Muscle layer of duodenum (tissue), 2 donors: Measurements from ENCODE around the gene C10orf90.

Experiments used
- H3K27ac ChIP-seq: one replicate; pipeline ENCODE4 v1.7.0; 2013; ENCODE audit warnings: mild to moderate bottlenecking, low read length
- H3K27me3 ChIP-seq: one replicate; pipeline ENCODE4 v1.7.0; 2013; ENCODE audit warnings: low read depth, mild to moderate bottlenecking, control low read depth, low read length
- H3K36me3 ChIP-seq, 2 donors: one replicate each; pipeline ENCODE4 v1.7.0; 2013; ENCODE audit warnings: low read length in 2 of 2, control low read depth in 1 of 2, mild to moderate bottlenecking in 1 of 2; ENCODE audit not compliant: insufficient read depth in 2 of 2, control insufficient read depth in 1 of 2
- H3K4me1 ChIP-seq, 2 donors: one replicate each; pipeline ENCODE4 v1.7.0; 2013; ENCODE audit warnings: low read length in 2 of 2, mild to moderate bottlenecking in 2 of 2, control low read depth in 1 of 2, moderate library complexity in 1 of 2; ENCODE audit not compliant: insufficient read depth in 2 of 2, control insufficient read depth in 1 of 2
- H3K4me3 ChIP-seq, 2 donors: one replicate each; pipeline ENCODE4 v1.7.0; 2013; ENCODE audit warnings: low read length in 2 of 2, low read depth in 1 of 2, mild to moderate bottlenecking in 1 of 2
- H3K9me3 ChIP-seq, 2 donors: one replicate each; pipeline ENCODE4 v1.7.0; 2013; ENCODE audit warnings: low read length in 2 of 2, control low read depth in 1 of 2, mild to moderate bottlenecking in 1 of 2; ENCODE audit not compliant: control insufficient read depth in 1 of 2
- donor health status: healthy.

Gene C10orf90

GRCh38 chr10:126671402-126671975 is 996 bp upstream of the C10orf90 start:
- H3K27me3 ChIP-seq, result no peaks in the 10 kb centered on the region
- no peak overlapping the region for H3K4me3 ChIP-seq
- no peaks in the 10 kb centered on the region for H3K9me3 ChIP-seq

GRCh38 chr10:126670895-126671261 is 385 bp upstream of the C10orf90 start:
- Histone ChIP-seq H3K4me3 (no peak overlapping the region), H3K4me1 (no peaks in the 10 kb centered on the region)

More at GRCh38 chr10:126671402-126671975, 996 bp upstream of the C10orf90 start:
- Histone ChIP-seq H3K27ac (no peak overlapping the region), H3K4me1 (no peaks in the 10 kb centered on the region), H3K36me3 (no peaks in the 10 kb centered on the region)

GRCh38 chr10:126669168-126669567 is 1.3 kb downstream of the C10orf90 start:
- Histone ChIP-seq H3K27me3 (no peaks in the 10 kb centered on the region), H3K4me3 (no peak overlapping the region), H3K36me3 (no peaks in the 10 kb centered on the region), H3K4me1 (no peaks in the 10 kb centered on the region), H3K27ac (no peak overlapping the region), H3K9me3 (no peaks in the 10 kb centered on the region)

More at GRCh38 chr10:126670895-126671261, 385 bp upstream of the C10orf90 start:
- H3K36me3 ChIP-seq, result no peaks in the 10 kb centered on the region
- H3K9me3 ChIP-seq, result no peaks in the 10 kb centered on the region
- no peak overlapping the region for H3K27ac ChIP-seq
- H3K27me3 ChIP-seq, result no peaks in the 10 kb centered on the region

- no peaks in the 10 kb centered on the region for H3K4me1 ChIP-seq
- no peak overlapping the region for H3K4me3 ChIP-seq
- no peaks in the 10 kb centered on the region for H3K27me3 ChIP-seq
- no peaks in the 10 kb centered on the region for H3K9me3 ChIP-seq
- no peak overlapping the region for H3K27ac ChIP-seq
- H3K36me3 ChIP-seq, result no peaks in the 10 kb centered on the region
Observed at GRCh38 chr10:126668505-126668904, 2.0 kb downstream of the C10orf90 start.

- Histone ChIP-seq H3K9me3 (no peaks in the 10 kb centered on the region), H3K4me3 (no peak overlapping the region), H3K27ac (no peak overlapping the region), H3K36me3 (no peaks in the 10 kb centered on the region), H3K27me3 (no peaks in the 10 kb centered on the region), H3K4me1 (no peaks in the 10 kb centered on the region)
Observed at GRCh38 chr10:126667568-126667967, 2.9 kb downstream of the C10orf90 start.

- H3K9me3 ChIP-seq, result no peaks in the 10 kb centered on the region
- H3K27me3 ChIP-seq, result no peaks in the 10 kb centered on the region
- no peaks in the 10 kb centered on the region for H3K36me3 ChIP-seq
- no peak overlapping the region for H3K4me3 ChIP-seq
- no peaks in the 10 kb centered on the region for H3K4me1 ChIP-seq
- no peak overlapping the region for H3K27ac ChIP-seq
Observed at GRCh38 chr10:126665207-126665606, 5.3 kb downstream of the C10orf90 start.

GRCh38 chr10:126663880-126664279 is 6.6 kb downstream of the C10orf90 start:
- Histone ChIP-seq H3K4me3 (no peak overlapping the region), H3K27ac (peak overlapping the region; percentile 58), H3K27me3 (no peaks in the 10 kb centered on the region), H3K9me3 (no peaks in the 10 kb centered on the region), H3K4me1 (no peaks in the 10 kb centered on the region), H3K36me3 (no peaks in the 10 kb centered on the region)

GRCh38 chr10:126663328-126663727 is 7.2 kb downstream of the C10orf90 start:
- Histone ChIP-seq H3K27ac (peak overlapping the region; percentile 60), H3K27me3 (no peaks in the 10 kb centered on the region), H3K4me3 (no peak overlapping the region), H3K9me3 (no peaks in the 10 kb centered on the region), H3K4me1 (no peaks in the 10 kb centered on the region), H3K36me3 (no peaks in the 10 kb centered on the region)

- Histone ChIP-seq H3K4me1 (no peaks in the 10 kb centered on the region), H3K27me3 (no peaks in the 10 kb centered on the region), H3K9me3 (no peaks in the 10 kb centered on the region), H3K36me3 (no peaks in the 10 kb centered on the region), H3K4me3 (no peak overlapping the region), H3K27ac (no peak overlapping the region)
Observed at GRCh38 chr10:126661841-126662515, 8.5 kb downstream of the C10orf90 start.

GRCh38 chr10:126661356-126661755 is 9.1 kb downstream of the C10orf90 start:
- Histone ChIP-seq H3K9me3 (no peaks in the 10 kb centered on the region), H3K36me3 (no peaks in the 10 kb centered on the region), H3K4me1 (no peaks in the 10 kb centered on the region), H3K4me3 (no peak overlapping the region), H3K27ac (no peak overlapping the region), H3K27me3 (no peaks in the 10 kb centered on the region)

GRCh38 chr10:126659750-126660149 is 10.7 kb downstream of the C10orf90 start:
- Histone ChIP-seq H3K27me3 (no peaks in the 10 kb centered on the region), H3K36me3 (no peaks in the 10 kb centered on the region), H3K9me3 (no peaks in the 10 kb centered on the region), H3K4me3 (no peak overlapping the region), H3K4me1 (no peaks in the 10 kb centered on the region), H3K27ac (no peak overlapping the region)

GRCh38 chr10:126658928-126659327 is 11.6 kb downstream of the C10orf90 start:
- Histone ChIP-seq H3K27ac (no peak overlapping the region), H3K36me3 (no peaks in the 10 kb centered on the region), H3K27me3 (no peaks in the 10 kb centered on the region), H3K4me3 (no peak overlapping the region), H3K4me1 (no peaks in the 10 kb centered on the region), H3K9me3 (no peaks in the 10 kb centered on the region)
